IPS DF 4.7 (cell line): ENCODE measurements around the gene PMF1.

Source experiments
- DNase-seq: peaks from one replicate; pipeline ENCODE4 v3.0.0-alpha.2; 2013; ENCODE audit warnings: low spot score; ENCODE audit errors: extremely low read depth

The PMF1 gene

DNA sequence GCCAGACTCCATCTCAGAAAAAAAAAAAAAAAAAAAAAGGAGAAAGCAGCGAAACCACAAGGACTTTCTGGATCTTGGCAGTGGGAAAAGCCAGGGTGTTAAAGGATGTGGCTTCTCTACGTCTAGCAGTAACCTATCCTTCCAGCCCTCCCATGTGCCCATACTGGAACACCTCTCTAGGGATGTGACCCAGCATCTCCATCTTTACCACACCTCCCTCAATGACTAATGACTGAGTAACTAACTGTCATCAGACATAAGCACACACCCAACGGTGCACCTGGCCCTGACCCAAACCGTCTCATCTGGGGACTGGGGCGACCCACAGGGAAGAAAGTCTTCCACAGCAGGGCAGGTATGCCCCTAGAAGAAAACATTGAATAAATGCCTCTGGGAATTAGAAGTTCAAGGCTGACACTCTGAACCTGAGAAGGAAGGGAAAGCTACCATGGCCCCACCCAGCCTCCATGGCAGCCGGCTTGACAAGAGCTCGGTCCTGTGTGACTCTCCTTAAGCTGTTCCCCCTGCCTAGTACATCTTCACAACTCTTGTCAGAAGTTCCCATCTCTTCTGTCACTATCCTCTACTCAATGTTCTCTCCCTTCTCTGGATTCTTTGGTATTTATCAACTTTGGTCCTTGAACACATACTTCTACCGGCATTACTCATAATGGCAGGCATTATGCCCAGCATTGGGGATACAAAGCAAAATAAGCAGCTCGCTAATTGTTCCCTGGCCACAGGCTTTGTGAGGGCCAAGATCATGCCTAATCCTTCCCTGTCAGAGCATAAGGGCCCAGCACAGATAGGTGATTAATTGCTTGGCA, 49.9 kb downstream of the PMF1 start:
- no peak for DNase-seq

GRCh38 chr1:156263288-156263655, 50.5 kb downstream of the PMF1 start:
- DNase-seq: no peak

DNA sequence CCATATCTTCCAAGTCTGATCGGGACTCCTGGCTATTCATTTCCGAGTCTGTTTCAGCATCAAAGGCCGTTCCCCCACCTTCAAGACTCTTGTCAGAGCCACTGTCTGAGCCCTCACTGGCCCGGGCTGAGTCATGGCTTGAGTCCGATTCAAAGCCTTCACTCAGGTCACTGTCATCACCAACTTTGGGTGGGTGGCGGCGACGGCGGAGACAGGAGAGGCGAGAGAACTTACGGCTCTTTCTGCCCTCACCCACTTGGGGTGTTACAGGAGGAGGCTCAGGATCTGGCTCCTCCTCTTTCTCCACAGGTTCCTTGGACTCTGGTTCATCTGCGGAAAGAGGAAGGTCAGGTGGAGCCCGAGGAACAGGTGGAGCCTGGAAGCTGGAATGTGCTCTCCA, 53.2 kb downstream of the PMF1 start:
- DNase-seq: no peak

DNA sequence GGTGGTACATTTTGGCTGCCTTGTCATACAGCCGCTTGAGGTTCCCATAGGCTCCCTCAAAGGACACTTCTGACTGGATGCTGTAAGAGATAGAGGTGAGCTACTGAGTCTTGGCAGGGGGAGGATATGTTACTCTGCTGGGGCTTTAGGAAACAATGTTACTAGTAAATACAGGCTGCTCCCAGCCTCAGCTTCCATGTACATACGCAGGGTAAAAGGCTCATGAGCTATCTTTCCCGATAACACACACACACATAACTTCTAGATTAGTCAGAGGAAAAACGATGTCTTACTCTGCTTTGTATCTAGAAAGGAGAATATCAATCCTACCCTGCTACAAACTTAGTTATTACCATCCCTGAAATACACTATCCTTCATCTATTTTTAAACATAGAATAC, 55.5 kb downstream of the PMF1 start:
- DNase-seq: no peak

GRCh38 chr1:156270314-156270713, 57.5 kb downstream of the PMF1 start:
- no peak for DNase-seq

- no peak for DNase-seq
These were observed 63.7 kb downstream of the PMF1 start for GRCh38 chr1:156276532-156276931.

DNA sequence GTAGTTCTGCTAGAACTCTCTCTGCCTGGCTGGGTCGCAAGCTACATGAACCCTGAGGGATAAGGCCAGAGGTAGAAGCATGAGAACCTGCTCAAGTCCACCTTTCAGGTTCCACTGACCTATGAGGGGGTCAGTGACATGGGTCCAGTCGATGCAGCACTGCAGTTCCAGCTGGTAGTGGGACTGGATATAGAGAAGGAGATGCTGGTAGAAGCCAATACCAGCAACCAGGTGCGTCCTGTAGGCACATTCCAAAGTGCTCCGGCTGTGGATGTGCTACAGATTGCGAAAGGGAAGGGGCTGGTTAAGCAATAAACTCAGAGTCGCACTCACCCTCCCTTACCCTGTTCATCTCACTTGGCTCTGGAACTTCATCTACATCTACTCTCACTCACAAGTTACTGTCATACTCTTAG, 64.2 kb downstream of the PMF1 start:
- no peak for DNase-seq

GRCh38 chr1:156279837-156280236, 67.0 kb downstream of the PMF1 start:
- no peak for DNase-seq

DNA sequence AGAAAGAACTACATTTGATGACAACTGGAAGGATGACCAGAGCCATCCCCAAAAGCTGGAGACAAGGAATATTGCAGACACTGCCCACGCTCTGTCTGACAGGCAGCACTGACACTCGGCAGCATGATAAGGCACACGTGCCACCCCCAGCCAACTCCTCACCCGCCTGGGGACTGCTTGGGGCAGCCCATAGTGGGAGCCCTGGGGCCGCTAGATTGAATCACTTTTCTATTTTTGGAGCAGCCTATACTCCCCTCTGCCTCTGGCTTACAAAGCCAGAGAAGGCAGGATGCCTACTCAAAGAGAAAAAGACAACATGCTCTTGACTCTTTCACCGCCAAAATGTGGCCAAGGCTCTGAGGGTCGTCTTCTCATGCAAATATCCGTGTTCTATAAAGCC, 68.5 kb downstream of the PMF1 start:
- no peak for DNase-seq

DNA sequence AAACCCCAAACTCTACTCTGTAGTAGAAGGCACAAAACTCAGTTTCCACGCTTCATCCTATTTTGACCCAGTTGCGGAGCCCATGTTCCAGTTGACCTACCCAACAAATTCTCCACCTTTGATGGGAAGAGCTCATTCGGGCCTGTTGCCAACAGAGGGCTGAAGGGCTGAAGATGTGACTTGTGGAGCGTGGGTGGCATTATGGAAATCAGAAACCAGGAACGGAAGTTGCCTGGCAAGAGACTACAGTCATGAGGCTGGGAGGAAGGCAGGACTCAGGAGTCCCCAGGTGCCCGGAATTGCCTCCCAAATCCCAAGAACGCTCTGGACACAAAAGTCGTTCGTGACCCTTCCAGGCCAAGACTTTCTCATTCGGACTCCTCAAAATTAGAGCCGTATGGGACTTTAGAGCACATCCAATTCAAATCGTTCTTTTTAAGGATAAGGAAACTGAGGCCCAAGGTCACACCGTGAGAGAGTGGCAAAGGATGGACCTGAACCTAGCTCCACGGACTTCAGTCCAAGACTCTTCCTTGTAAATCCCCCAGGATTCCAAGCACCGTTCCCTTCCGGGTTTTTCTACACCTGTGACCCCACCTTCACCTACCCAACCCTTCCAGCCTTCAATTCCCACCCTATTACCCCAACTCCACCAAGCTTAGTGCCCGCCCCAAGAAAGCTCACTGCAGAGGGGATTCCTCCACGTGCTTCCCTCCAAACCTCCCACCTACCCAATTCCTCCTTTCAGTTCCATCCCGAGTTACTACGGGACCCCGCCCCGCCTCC, 69.1 kb downstream of the PMF1 start:
- DNase-seq: no peak

DNA sequence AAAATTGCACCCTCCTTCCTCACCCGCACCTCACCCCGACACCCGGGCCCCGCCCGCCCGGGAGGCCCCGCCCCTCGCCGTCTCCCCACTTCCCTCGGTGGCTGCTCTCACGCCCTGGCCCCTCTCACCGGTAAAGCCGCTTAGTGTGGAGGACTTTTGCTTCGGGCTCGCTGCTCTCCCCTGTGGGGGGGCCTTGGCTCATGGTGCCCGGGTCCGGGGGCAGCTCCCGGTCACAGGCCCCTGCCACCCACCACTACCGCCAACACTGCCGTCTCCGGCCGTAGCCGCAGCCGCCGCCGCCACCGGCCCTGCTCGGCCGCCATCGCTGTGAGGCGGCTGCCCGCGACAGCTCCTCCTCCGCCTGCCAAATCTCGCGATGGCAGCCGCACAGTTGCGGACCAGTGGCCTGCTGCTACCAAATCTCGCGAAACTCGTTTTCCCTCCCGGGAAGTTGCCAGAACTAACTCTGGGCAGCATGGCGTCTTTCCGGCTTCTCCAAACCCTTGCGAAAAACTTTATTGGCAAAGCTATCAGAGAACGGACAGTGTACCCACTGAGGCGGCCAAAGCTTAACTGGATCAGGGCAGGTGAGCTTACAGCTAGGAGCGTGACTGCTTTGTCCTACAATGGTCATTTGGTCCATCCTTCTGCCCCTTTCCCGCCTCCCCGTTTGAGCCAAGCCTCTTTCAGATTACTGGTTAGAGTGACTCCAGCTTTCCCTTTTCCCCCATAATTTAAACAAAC, 69.8 kb downstream of the PMF1 start, which contains the start of gene SMG5:
TSS of gene SMG5 (minus strand) at position 347 of the 744 bp plus-strand sequence. CDS start at position 202, 145 bp downstream.
- DNase-seq: peak; percentile 99

DNA sequence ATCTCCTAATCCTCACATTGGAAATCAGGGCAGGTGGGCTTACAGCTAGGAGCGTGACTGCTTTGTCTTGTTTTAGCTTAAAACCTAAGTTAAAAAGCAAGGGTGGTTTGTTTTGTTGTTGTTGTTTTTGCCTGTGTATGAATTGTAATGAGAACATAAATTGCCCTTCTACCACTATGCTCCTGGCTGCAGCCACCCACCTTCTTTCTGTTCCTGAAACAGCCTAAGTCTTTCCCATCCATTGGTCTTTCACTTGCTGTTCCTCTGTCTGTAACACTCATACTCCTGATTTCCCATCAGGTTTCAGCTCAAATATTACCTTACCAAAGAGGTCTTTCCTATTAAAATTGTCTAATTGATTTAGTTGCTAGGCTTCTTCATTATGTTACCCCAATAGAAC, 70.7 kb downstream of the PMF1 start:
- DNase-seq: no peak

- no peak for DNase-seq
These were observed 71.3 kb downstream of the PMF1 start, which contains the start of gene TMEM79 for GRCh38 chr1:156284112-156284511. TSS of gene TMEM79 (plus strand) at chr1:156284325. CDS start at chr1:156285227, 902 bp downstream.

DNA sequence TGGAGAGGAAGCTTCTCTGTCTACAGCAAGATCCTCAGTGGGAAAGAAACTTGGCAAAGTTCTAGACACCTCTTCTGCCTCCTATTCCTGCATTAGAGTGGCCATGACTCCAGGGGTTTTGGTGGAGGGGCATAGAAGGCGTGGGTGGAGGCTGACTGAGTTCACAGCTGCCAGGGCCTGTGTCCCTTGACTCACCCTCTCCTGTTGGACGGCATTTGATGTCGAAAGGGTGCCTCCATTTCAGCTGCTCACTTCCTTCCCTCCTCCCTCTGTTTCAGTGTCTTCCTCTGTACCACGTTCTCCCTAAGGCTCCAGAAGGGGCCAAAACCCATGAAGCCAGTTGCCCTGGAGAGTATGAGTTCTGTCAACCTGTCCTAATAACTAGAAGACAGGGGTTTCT, 72.0 kb downstream of the PMF1 start:
- no peak for DNase-seq

DNA sequence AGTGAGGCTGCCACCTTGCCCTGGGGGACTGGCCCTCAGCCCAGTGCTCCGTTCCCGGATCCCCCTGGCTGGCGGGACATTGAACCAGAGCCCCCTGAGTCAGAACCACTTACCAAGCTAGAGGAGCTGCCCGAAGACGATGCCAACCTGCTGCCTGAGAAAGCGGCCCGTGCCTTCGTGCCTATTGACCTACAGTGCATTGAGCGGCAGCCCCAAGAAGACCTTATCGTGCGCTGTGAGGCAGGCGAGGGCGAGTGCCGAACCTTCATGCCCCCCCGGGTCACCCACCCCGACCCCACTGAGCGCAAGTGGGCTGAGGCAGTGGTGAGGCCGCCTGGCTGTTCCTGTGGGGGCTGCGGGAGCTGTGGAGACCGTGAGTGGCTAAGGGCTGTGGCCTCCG, 72.6 kb downstream of the PMF1 start:
- DNase-seq: no peak

DNA sequence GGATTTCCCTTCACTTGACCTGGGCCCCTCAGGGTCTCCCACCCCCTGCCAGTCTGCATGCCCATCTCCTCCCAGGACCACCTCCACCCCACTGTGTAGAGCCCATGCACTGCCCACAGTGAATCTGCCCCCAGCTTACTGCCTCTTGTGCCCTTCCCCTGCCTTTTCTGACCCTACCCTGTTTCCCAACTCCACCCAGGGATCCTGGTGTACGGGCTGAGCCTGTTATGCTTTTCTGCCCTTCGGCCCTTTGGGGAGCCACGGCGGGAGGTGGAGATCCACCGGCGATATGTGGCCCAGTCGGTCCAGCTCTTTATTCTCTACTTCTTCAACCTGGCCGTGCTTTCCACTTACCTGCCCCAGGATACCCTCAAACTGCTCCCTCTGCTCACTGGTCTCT, 73.3 kb downstream of the PMF1 start:
- DNase-seq: no peak
